Measurements from ENCODE around the gene E2F1. TPM values are rescaled to one million over a fixed set of nuclear protein-coding genes. Genes with fewer than 3 reads are reported as not detected.

E2F1 gene
- total RNA-seq, 2 experiments from 2014 or later = 60.0 to 61.7 TPM

GRCh38 chr20:33629533-33629932, 56.7 kb downstream of the E2F1 start:
- no peaks in the 10 kb centered on the region for H3K9me3 Mint-ChIP-seq
- H3K36me3 Mint-ChIP-seq (ENCODE audit: low read depth) = peaks cover 54% of the 10 kb centered on the region
- DNase-seq = no peak
- H3K27ac Mint-ChIP-seq = no peak overlapping the region
- ChIA-PET CTCF (no interaction called here), POLR2A (no interaction called here)
- H3K4me3 Mint-ChIP-seq = no peak overlapping the region
- peaks cover 15% of the 10 kb centered on the region for H3K4me1 Mint-ChIP-seq
- H3K27me3 Mint-ChIP-seq = no peaks in the 10 kb centered on the region

GRCh38 chr20:33627577-33628216, 58.5 kb downstream of the E2F1 start:
- Mint-ChIP-seq H3K27ac (no peak overlapping the region), H3K4me1 (peaks cover 13% of the 10 kb centered on the region), H3K4me3 (no peak overlapping the region), H3K9me3 (no peaks in the 10 kb centered on the region), H3K27me3 (no peaks in the 10 kb centered on the region), H3K36me3 (ENCODE audit: low read depth) (peaks cover 59% of the 10 kb centered on the region)
- ChIA-PET POLR2A (no interaction called here), CTCF (no interaction called here)
- DNase-seq = no peak

- DNase-seq = no peak
- Mint-ChIP-seq H3K4me1 (peaks cover 13% of the 10 kb centered on the region), H3K9me3 (no peaks in the 10 kb centered on the region), H3K27me3 (no peaks in the 10 kb centered on the region), H3K27ac (no peak overlapping the region), H3K36me3 (ENCODE audit: low read depth) (peaks cover 59% of the 10 kb centered on the region), H3K4me3 (no peak overlapping the region)
- CTCF ChIA-PET = interaction anchor here (0.6 kb wide), 1 partner anchor 105 kb away, joined by 3 read pairs; no protein-coding TSS in a partner anchor
- POLR2A ChIA-PET = no interaction called here
Observed at GRCh38 chr20:33626190-33626589, 60.0 kb downstream of the E2F1 start.

Other genes starting within 250 kb of the E2F1 start
- gene SNTA1, start 242.6 kb downstream of the E2F1 start, total RNA-seq = 1 to 10 TPM; 5.6 to 6.9 TPM
- gene CBFA2T2, start 196.3 kb downstream of the E2F1 start, total RNA-seq = 10 to 100 TPM; 19.2 to 20.3 TPM
- gene C20orf144, start 24.1 kb downstream of the E2F1 start, total RNA-seq = under 1 TPM; 0.30 to 0.33 TPM
- 1 to 10 TPM; 3.7 to 4.5 TPM for gene ACTL10, start 19.4 kb downstream of the E2F1 start, total RNA-seq
- 10 to 100 TPM; 27.3 to 36.2 TPM for gene NECAB3, start 12.0 kb downstream of the E2F1 start, total RNA-seq
- gene PXMP4, start 33.9 kb upstream of the E2F1 start, total RNA-seq = 10 to 100 TPM; 13.9 to 15.8 TPM
- 1 to 10 TPM; 5.6 to 5.8 TPM for gene ZNF341, start 45.6 kb upstream of the E2F1 start, total RNA-seq
- gene CHMP4B, start 125.0 kb upstream of the E2F1 start, total RNA-seq = 10 to 100 TPM; 86.7 to 86.9 TPM